WERI-Rb-1 (cell line): ENCODE results near the gene GNG10.

ENCODE experiments used
- DNase-seq: peaks from one replicate; pipeline ENCODE4 v3.0.0-alpha.2; 2020
- H3K27ac ChIP-seq: fragments of 250-450 bp; sonication (Bioruptor Pico); 2 replicates; pipeline ENCODE4 v1.5.1; 2020; ENCODE audit warnings: mild to moderate bottlenecking, moderate library complexity
- H3K27me3 ChIP-seq: fragments of 250-450 bp; sonication (Bioruptor Pico); 2 replicates; pipeline ENCODE4 v1.5.1; 2021; ENCODE audit warnings: mild to moderate bottlenecking, low read depth, moderate library complexity; ENCODE audit not compliant: insufficient read depth, severe bottlenecking
- H3K36me3 ChIP-seq: fragments of 250-450 bp; sonication (Bioruptor Pico); 2 replicates; pipeline ENCODE4 v1.5.1; 2020; ENCODE audit warnings: mild to moderate bottlenecking, moderate library complexity
- H3K4me3 ChIP-seq: 2 replicates; pipeline ENCODE4 v1.5.1; 2011; ENCODE audit warnings: low read depth, mild to moderate bottlenecking, control low read depth, low read length
- H3K9me3 ChIP-seq: fragments of 250-450 bp; sonication (Bioruptor Pico); 2 replicates; pipeline ENCODE4 v1.5.1; 2021; ENCODE audit warnings: mild to moderate bottlenecking, moderate library complexity; ENCODE audit not compliant: severe bottlenecking
- CTCF ChIP-seq: IDR thresholded peaks from 2 replicates; pipeline ENCODE4 v1.5.1; 2011; ENCODE audit warnings: low read depth, mild to moderate bottlenecking, control low read depth, inconsistent platforms, low read length

Gene GNG10

GRCh38 chr9:111696796-111697195 lies 35.4 kb downstream of the GNG10 start:
- Histone ChIP-seq H3K4me3 (no peak overlapping the region), H3K27me3 (no peaks in the 10 kb centered on the region), H3K27ac (no peak overlapping the region), H3K36me3 (no peaks in the 10 kb centered on the region), H3K9me3 (no peaks in the 10 kb centered on the region)
- no peak for DNase-seq
- TF ChIP-seq CTCF = no peak

GRCh38 chr9:111700776-111701175 lies 39.4 kb downstream of the GNG10 start:
- no peaks in the 10 kb centered on the region for H3K9me3 ChIP-seq
- no peak overlapping the region for H3K27ac ChIP-seq

DNA sequence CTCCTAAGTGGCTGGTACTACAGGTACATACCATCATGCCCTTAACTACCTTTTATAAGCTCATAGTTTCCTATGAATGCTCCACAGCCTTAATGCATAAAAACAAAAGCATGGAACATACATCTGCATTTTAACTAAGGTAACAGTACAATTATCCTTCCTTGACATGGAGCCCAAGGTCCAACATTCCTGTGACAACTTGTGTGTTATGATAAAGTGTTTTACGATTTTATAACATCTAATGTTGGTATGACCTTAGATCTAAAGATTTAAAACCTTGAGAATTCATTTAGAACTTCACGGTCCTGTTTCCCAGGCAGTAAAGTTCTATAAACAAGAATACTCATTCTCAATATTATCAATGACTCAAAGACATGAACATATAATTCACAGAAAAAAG lies 43.1 kb downstream of the GNG10 start:
- no peak for TF ChIP-seq CTCF
- H3K9me3 ChIP-seq = no peaks in the 10 kb centered on the region

More at GRCh38 chr9:111700776-111701175, 39.4 kb downstream of the GNG10 start:
- no peaks in the 10 kb centered on the region for H3K27me3 ChIP-seq
- no peak for TF ChIP-seq CTCF
- H3K4me3 ChIP-seq = no peak overlapping the region
- H3K36me3 ChIP-seq = no peaks in the 10 kb centered on the region
- DNase-seq = no peak

DNA sequence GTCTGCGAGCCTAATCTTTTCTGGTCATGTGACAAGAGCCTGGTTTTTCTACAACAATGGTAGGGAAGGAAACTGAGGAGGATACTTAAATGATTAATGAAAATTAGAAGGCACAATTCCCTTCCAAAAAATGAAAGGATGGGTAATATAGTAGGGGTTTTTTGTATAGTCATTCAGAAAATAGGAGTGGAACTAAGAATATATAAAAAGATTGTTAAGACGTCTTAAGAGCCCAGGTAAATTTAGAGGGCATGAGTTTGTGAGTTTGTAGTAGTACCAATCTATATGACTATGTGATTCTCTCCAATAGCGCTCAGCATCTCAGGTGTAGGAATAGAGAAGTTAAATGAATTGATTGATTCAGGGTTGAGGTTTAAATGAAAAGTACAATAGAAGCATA lies 50.1 kb downstream of the GNG10 start:
- no peak for TF ChIP-seq CTCF
- Histone ChIP-seq H3K9me3 (no peaks in the 10 kb centered on the region), H3K4me3 (no peak overlapping the region), H3K27ac (no peak overlapping the region), H3K36me3 (no peaks in the 10 kb centered on the region), H3K27me3 (no peaks in the 10 kb centered on the region)
- no peak for DNase-seq

More for the DNA sequence above, 43.1 kb downstream of the GNG10 start:
- no peaks in the 10 kb centered on the region for H3K36me3 ChIP-seq
- no peak overlapping the region for H3K27ac ChIP-seq
- no peak overlapping the region for H3K4me3 ChIP-seq
- no peak for DNase-seq
- H3K27me3 ChIP-seq = no peaks in the 10 kb centered on the region

DNA sequence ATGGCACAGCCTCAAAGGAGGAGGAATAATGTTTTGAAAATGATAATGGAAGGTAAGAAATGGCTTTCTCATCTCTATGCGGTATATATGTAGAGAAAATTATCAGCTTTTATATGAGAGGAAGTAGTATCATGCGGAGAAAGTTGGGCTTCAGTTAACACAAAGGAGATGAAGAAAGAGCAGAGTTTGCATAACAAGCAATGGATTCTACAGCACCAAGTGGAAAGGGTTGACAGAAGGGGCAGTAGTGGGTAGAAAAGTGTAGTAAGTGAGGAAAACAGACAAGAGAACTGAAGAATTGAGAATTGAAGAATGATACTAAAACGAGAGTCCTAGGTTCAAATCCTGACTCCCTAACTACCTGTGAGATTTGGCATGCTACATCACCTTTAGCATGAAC lies 51.0 kb downstream of the GNG10 start:
- Histone ChIP-seq H3K4me3 (no peak overlapping the region), H3K36me3 (no peaks in the 10 kb centered on the region), H3K9me3 (no peaks in the 10 kb centered on the region), H3K27ac (no peak overlapping the region), H3K27me3 (no peaks in the 10 kb centered on the region)
- DNase-seq = no peak
- TF ChIP-seq CTCF = no peak

DNA sequence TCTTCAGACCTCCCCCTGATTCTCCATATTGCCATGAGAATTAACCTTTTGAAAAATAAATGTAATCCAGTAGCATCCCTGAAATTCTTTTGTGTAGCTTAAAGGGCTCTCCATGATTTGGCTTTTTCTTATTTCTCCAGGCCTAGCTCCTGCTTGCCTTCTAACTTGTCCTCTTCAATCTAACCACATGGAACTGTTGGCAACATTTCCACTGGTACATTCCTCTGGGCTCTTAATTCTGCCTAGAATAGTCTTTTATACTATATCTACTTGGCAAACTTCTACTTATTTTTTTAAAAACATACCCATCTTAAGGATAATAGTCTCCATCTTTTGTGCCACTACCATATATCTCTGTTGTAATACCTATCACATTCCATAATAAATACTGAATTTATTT lies 54.1 kb downstream of the GNG10 start:
- TF ChIP-seq CTCF = no peak
- Histone ChIP-seq H3K9me3 (no peaks in the 10 kb centered on the region), H3K36me3 (no peaks in the 10 kb centered on the region), H3K27ac (no peak overlapping the region), H3K4me3 (no peak overlapping the region), H3K27me3 (no peaks in the 10 kb centered on the region)
- DNase-seq = no peak
